GM21367 (cell line): ENCODE data around the gene HMG20A.

Experiments
- ATAC-seq: cut with Tn5 transposase; IDR thresholded peaks from one replicate; pipeline ENCODE4 v1.9.1; 2021; ENCODE audit not compliant: unreplicated experiment

HMG20A gene

GRCh38 chr15:77425104-77425503, 4.4 kb downstream of the HMG20A start:
- ATAC-seq = no peak

GRCh38 chr15:77426377-77426776, 5.7 kb downstream of the HMG20A start:
- no peak for ATAC-seq

- ATAC-seq = no peak
These were observed 6.2 kb downstream of the HMG20A start for GRCh38 chr15:77426871-77427270.

- no peak for ATAC-seq
These were observed 9.5 kb downstream of the HMG20A start for GRCh38 chr15:77430213-77430612.

GRCh38 chr15:77430652-77431051, 10.0 kb downstream of the HMG20A start:
- ATAC-seq = no peak

- ATAC-seq = no peak
These were observed 16.1 kb downstream of the HMG20A start for GRCh38 chr15:77436822-77437221.

GRCh38 chr15:77437264-77437663, 16.6 kb downstream of the HMG20A start:
- ATAC-seq = no peak

GRCh38 chr15:77440378-77440999, 19.8 kb downstream of the HMG20A start:
- peak; percentile 68 for ATAC-seq

GRCh38 chr15:77446840-77447390, 26.2 kb downstream of the HMG20A start:
- ATAC-seq = no peak

GRCh38 chr15:77454265-77454664, 33.6 kb downstream of the HMG20A start:
- ATAC-seq = no peak

- no peak for ATAC-seq
These were observed 34.3 kb downstream of the HMG20A start for GRCh38 chr15:77454951-77455350.

- no peak for ATAC-seq
These were observed 35.1 kb downstream of the HMG20A start for GRCh38 chr15:77455696-77456321.

GRCh38 chr15:77456746-77457145, 36.1 kb downstream of the HMG20A start:
- no peak for ATAC-seq

GRCh38 chr15:77457191-77457904, 36.7 kb downstream of the HMG20A start:
- no peak for ATAC-seq

GRCh38 chr15:77457905-77458265, 37.2 kb downstream of the HMG20A start:
- ATAC-seq = no peak

- ATAC-seq = no peak
These were observed 38.3 kb downstream of the HMG20A start for GRCh38 chr15:77459031-77459430.

GRCh38 chr15:77461486-77461885, 40.8 kb downstream of the HMG20A start:
- ATAC-seq = no peak

- ATAC-seq = no peak
These were observed 43.6 kb downstream of the HMG20A start for GRCh38 chr15:77464129-77464865.

- ATAC-seq = no peak
These were observed 45.8 kb downstream of the HMG20A start for GRCh38 chr15:77466521-77466920.

- no peak for ATAC-seq
These were observed 48.2 kb downstream of the HMG20A start for GRCh38 chr15:77468896-77469295.

GRCh38 chr15:77470235-77470634, 49.5 kb downstream of the HMG20A start:
- ATAC-seq = no peak
